MM.1S (cell line): ENCODE results near the gene THRB.

ENCODE experiments used
- CTCF ChIP-seq: fragments of 300-600 bp; sonication (generic); IDR thresholded peaks from 2 replicates; pipeline ENCODE4 v1.5.1; 2016; ENCODE audit warnings: antibody characterized with exemption, low read length, mixed read lengths
- EZH2phosphoT487 ChIP-seq: fragments of 300-600 bp; sonication (generic); IDR thresholded peaks from 2 replicates; pipeline ENCODE4 v1.6.1; 2018; ENCODE audit warnings: antibody characterized with exemption, low read length

DNA sequence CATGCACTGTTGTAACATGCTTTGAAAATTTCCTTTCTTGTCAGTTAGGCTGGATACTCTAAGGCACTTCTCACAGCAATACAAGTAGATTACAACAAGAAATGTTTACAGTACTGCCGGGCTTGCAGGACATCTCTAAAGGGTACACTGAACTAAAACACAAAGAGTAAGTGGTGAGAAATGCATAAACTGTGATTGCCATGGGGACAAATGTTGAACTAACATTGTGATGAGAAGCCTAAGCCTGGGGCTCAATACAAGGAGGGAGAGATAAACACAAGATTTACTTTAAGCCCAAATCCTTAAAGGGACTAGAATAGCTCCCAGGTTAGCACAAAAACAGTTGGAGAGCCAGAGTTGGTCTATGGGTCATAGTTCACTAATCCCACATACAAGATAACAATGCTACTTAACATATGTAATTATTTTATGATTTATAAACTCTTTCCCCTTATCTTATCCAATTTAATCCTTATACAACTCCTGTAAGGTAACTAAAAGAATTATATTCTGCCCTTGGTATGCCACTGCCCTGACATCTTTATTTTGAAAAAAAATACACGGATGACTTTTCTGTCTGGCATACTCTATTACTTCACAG, 126.9 kb downstream of the THRB start:
- TF ChIP-seq CTCF, result no peak
- no peak for TF ChIP-seq EZH2phosphoT487
